ENCODE data around the gene ABLIM3.

ABLIM3 gene

DNA sequence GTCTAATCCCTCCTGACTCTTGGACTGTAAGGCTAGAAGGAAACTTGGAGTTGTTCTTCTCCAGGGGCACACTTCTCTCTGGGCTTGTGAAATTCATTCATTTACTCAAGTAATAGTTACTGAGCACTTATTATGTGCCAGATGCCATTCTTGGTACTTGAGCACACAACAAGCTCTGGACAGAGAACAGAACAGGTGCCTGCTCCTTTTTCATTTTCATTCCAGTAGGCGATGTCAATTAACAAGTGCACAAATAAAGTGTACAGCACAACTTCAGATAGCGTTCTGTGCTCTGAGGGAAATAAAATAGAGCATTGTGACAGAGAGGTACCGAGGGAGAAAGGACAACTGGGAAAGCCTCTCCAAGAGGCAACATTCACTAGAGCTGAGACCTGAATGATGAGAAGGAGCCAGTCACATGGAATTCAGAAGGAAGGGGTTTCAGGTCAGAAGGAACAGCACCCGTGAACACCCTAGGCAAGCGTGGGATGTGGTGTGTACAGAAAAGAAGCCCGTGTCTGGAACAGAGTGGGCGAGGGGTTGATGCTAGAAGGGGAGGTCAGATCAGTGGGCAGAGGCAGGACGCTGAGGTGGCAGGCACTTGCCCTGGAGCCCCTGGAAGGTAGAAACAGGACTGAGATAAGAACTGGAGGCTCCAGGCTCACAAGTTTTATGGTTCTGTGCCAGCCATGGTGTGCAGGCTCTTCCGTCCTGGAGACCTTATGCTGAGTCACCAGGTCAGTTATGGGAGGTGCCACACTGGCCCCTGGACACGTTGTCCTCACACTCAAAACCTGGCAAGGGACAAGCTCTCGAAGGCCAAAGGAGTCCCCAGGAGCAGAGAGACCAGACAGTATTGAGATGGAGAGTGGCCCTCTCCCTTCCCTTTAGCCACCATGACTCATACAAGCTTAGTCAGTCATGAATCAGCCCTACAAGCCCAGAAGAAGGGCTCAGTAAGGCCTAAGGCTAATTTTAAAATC is 7.2 kb upstream of the ABLIM3 start:
- no peak for DNase-seq

DNA sequence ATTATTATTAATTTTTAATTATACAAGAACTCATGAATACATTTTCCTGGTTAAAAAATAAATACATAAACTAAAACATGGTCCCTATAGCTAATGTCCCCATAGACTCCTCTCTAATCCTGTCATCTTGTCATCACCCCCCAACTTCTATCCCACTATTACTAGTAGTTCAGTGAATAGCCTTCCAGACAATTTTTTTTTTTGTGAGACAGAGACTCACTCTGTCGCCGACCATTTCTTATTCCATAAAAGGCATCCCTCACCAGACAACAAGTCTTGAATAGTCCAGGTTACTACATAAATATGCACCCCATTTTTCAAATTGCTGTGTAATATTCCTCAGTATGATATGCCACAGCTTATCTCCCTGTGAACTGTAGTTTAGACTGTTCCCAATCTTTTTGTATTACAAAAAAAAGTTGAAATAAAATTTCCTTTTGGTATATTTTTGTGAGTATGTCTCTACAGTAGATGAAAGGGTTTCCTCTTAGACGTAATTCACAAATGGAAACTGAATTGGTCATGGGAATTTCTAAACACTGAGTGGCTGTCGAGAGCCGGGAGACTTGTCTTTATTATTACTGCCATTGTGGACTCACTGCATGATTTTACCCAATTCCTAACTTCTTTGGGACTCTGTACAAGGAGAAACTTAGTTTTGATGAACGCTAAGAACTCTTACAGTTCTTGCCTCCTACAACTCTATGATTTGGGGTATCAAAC is 6.4 kb upstream of the ABLIM3 start:
- DNase-seq, result no peak

- no peak for DNase-seq
Measured at GRCh38 chr5:149135536-149136201, 5.6 kb upstream of the ABLIM3 start.

- no peak for DNase-seq
Measured at GRCh38 chr5:149138182-149138923, 2.9 kb upstream of the ABLIM3 start.

DNA sequence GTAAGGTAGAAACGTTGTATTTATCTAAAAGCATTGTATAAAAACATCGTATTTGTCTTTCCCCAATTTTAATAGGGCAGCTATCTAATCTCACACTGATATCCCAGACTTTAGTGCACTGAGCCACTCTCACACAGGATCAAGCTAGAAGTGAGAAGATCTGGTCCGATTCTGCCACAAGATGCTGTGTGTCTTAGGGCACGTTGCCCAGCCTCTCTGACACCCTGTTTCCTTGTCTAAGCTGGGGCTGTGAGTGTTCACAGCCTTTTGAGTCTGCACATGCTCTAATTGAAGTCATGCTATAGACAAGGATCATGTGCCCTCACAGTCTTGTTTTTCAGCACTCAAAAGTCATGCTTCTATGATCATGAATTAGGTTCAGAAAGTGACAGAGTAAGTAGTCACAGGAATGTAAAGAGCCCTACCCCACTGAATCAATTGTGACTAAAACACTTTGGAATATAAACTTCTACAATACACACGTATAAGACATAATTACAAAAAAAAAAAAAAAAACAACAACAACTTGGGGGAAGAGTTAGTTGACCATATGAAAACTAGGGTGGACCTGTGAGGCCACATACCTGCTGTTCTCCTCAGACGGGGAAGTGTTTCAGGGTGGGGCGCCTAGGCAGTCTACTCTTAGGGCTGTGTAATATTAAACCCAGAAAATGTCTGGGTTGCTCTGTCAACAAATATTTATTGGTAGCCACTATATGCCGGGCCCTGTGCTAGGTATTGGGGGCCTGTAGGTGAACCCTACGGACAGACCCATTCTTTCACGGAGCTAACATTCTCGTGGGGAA is 893 bp upstream of the ABLIM3 start:
- DNase-seq, result no peak

- DNase-seq, result peak; percentile 34 to 44
Measured at GRCh38 chr5:149141957-149142851, 911 bp downstream of the ABLIM3 start.

- peak in 1 of 2 experiments; percentile 40 for DNase-seq
Measured at GRCh38 chr5:149143470-149143869, 2.2 kb downstream of the ABLIM3 start.

GRCh38 chr5:149144637-149145036 is 3.3 kb downstream of the ABLIM3 start:
- DNase-seq, result no peak

GRCh38 chr5:149145138-149145537 is 3.8 kb downstream of the ABLIM3 start:
- no peak for DNase-seq

DNA sequence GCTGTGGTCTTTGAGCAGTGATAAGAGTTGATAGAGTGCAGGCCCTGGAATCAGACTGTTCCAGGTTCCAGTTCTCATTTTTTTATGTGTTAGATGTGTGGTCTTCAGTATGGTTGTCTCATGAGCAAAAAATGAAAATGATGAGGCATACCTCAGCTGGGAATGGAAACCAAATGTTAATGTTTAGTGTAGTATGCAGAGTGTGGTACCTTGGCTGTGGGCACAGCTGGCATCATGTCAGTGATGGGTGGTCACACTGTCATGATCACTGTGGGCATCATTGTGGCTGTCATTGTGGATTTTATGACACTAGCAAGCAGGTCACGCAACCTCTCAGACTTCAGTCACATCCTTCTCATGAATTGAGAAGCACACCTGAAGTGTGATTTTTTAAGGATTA is 6.4 kb downstream of the ABLIM3 start:
- no peak for DNase-seq

DNA sequence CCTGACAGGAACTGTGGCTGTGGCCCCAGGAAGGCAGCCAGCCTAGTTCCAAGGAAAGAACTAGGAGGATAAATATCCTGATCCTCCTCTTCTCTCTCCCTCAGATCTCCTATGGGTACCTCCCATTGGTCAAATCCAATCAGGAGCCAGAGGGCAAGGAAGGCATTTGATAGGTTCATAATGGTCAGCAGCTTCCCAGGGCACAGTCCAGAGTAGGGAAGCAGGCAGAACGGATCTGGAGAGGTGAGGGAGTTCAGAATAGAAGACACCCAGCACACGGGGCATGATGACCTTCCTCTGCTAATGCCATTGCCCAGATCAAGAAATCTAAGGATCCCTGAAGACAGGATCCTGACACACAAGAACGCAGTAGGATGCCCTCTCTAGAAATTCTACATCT is 8.6 kb downstream of the ABLIM3 start:
- DNase-seq, result no peak

DNA sequence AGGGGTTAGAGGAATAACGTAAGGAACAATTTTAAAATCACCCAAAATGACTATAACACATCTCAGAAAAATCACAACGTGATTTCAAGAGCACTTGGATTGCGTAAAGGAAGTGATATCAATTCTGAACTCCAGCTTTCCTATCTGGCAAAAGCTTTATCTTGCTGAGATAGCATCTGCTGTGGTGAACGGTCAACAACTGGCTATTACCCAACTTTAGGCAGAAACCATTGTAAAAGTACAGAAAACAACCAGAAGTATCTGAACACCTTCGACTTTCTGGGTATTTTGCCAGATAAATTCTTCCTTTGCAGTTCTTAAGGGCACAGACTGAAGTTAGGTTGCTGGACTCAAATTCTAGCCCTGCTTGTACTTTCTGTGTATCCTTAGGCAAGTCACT is 9.2 kb downstream of the ABLIM3 start:
- no peak for DNase-seq

GRCh38 chr5:149151717-149152116 is 10.4 kb downstream of the ABLIM3 start:
- no peak for DNase-seq

- no peak for DNase-seq
Measured at GRCh38 chr5:149152317-149152746, 11.0 kb downstream of the ABLIM3 start.

- DNase-seq, result no peak
Measured at GRCh38 chr5:149153193-149153750, 12.0 kb downstream of the ABLIM3 start.

- DNase-seq, result peak; percentile 4 to 34
Measured at GRCh38 chr5:149153751-149154610, 12.7 kb downstream of the ABLIM3 start.

DNA sequence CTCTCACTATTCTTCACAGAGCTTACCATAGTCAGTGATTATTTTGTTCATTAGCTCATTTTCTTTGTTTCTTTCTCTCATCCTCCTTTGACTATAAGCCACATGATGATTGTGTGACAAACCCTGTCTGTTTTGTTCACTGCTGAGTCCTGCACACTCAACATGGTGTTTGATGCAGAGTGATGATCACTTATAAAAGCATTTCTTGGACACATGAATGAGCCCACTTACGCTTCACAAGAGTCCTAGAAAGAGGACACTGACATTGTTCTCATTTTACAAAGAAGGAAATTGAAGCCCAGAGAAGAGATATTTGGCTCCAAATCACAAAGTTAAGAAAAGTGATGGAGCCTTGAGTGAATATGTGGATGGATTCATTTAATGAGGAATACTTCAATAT is 13.4 kb downstream of the ABLIM3 start:
- no peak for DNase-seq

DNA sequence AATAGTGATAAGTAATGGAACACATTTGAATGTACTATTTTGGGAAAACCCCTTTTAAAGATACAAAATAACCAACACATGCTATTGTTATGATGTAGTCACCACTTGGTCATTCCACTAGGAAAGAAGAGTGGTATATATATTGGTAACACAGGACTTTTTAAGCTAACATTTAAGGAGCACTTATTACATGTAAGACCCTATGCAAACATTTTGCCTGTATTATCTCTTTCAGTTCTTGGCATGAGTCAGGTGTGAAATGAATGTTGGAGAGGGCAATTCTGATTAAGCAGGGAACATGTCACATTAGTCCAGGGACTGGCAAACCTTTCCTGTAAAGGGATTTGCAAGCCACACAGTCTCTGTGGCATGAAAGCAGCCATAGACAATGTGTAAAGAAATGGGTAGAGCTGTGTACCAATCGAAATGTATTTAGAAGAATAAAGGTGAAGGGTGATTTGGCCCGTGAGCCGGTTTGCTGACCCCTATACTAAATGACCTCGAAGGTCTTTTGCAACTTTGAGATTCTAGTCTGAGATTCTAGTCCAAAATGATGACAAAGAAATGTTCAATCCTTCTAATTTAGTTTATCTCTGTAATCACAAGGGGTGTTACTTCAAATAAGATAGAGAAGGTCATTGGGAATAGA is 15.3 kb downstream of the ABLIM3 start:
- DNase-seq, result no peak

DNA sequence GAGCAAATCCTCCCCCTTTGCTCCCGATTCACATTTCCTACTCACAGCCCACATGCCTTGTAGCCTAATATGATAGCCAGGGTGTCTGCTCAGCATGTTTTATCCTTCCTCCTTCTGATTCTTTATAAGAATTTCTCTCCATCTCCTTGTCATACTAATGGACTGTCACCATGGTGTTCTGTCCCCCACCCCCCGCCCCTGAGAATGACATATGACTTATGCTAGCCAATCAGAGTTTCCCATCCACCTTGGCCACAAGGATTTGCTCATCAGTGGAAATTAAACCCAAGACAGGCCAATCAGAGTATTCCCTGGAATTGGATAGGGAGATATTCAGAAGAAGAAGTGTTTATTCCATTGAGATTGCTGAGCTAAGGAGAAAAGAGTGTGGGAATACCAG is 16.0 kb downstream of the ABLIM3 start:
- DNase-seq, result no peak

Data from cerebellar nuclear complex (tissue), 1 donor.